B cell (primary cell): ENCODE results near the gene HFM1. TPM values are rescaled to one million over a fixed set of nuclear protein-coding genes. Genes with fewer than 3 reads are reported as not detected.
A peak's percentile ranks its signal among the peaks of the same experiment; 100 is the strongest.

ENCODE experiments used
- ATAC-seq: fragments of 200-7000 bp; cut with Tn5 transposase; one replicate; pipeline ENCODE4 v1.10.0; 2021; ENCODE audit warnings: low read depth, mild to moderate bottlenecking, moderate number of reproducible peaks, moderate library complexity
- CTCF ChIA-PET: fragments of 350-600 bp; sonication (Branson Sonifier 250); formaldehyde crosslinking; loops from one replicate; lab custom pipeline; 2021; ENCODE audit warnings: antibody characterized with exemption, inconsistent platforms; lab: Charles Lee
- POLR2A ChIA-PET: fragments of 350-600 bp; sonication (Branson Sonifier 250); formaldehyde crosslinking; loops from one replicate; lab custom pipeline; 2021; ENCODE audit warnings: antibody characterized with exemption; lab: Charles Lee
- DNase-seq: peaks from one replicate; pipeline ENCODE4 v3.0.0; 2013
- H2AFZ ChIP-seq: 2 replicates; pipeline ENCODE4 v1.6.1; 2012; ENCODE audit warnings: mild to moderate bottlenecking, low read depth, low read length; ENCODE audit not compliant: insufficient read depth, poor library complexity, severe bottlenecking
- H3K27ac ChIP-seq, 2 donors: 1 replicate in 1 of 2; 2 replicates in 1 of 2; pipeline ENCODE4 v1.5.1; 2012 to 2013; ENCODE audit warnings: low read length in 2 of 2, mild to moderate bottlenecking in 2 of 2, moderate library complexity in 1 of 2
- H3K27me3 ChIP-seq, 4 experiments: fragments of 200-600 bp in 1 of 4; sonication (generic) in 1 of 4; replicated peaks in 1 of 4; 1 replicate in 2 of 4; 2 replicates in 2 of 4; pipeline versions ENCODE4 v1.6.1 to v1.7.0; 2013 to 2016; ENCODE audit warnings: low read length in 3 of 4, mild to moderate bottlenecking in 2 of 4, mixed read lengths in 1 of 4, moderate library complexity in 1 of 4; ENCODE audit not compliant: insufficient read depth in 4 of 4, control insufficient read depth in 3 of 4; ENCODE audit errors: control extremely low read depth in 1 of 4
- H3K36me3 ChIP-seq, 2 experiments: replicated peaks in 1 of 2; 1 replicate in 1 of 2; 2 replicates in 1 of 2; pipeline versions ENCODE4 v1.6.1 to v1.7.1; 2013; ENCODE audit warnings: low read length in 1 of 2; ENCODE audit not compliant: insufficient read depth in 2 of 2, control insufficient read depth in 1 of 2; ENCODE audit errors: control extremely low read depth in 1 of 2, extremely low read depth in 1 of 2
- H3K4me1 ChIP-seq, 2 donors: fragments of 200-600 bp in 1 of 2; sonication (generic) in 1 of 2; 1 replicate in 1 of 2; 2 replicates in 1 of 2; pipeline versions ENCODE4 v1.5.1 to v1.6.1; 2013 to 2017; ENCODE audit warnings: low read length in 2 of 2; ENCODE audit not compliant: control insufficient read depth in 2 of 2, insufficient read depth in 2 of 2
- H3K4me2 ChIP-seq: replicated peaks from 2 replicates; pipeline ENCODE3; 2012; ENCODE audit warnings: mild to moderate bottlenecking, low read depth, low read length; ENCODE audit not compliant: poor library complexity, severe bottlenecking
- H3K4me3 ChIP-seq, 5 experiments: fragments of 200-600 bp in 1 of 5; sonication (generic) in 1 of 5; 1 replicate in 3 of 5; 2 replicates in 2 of 5; pipeline versions ENCODE4 v1.5.1 to v1.7.0; 2011 to 2016; ENCODE audit warnings: low read length in 4 of 5, mild to moderate bottlenecking in 4 of 5, low read depth in 2 of 5, control low read depth in 1 of 5, moderate library complexity in 1 of 5; ENCODE audit not compliant: insufficient read depth in 1 of 5; ENCODE audit errors: control extremely low read depth in 1 of 5, extremely low read depth in 1 of 5
- H3K79me2 ChIP-seq: fragments of 200-600 bp; sonication (generic); one replicate; pipeline ENCODE4 v1.6.0; 2016; ENCODE audit warnings: low read length; ENCODE audit not compliant: control insufficient read depth, insufficient read depth
- H3K9ac ChIP-seq: fragments of 200-600 bp; sonication (generic); 2 replicates; pipeline ENCODE4 v1.6.1; 2017; ENCODE audit warnings: mild to moderate bottlenecking, low read length, moderate library complexity
- H3K9me3 ChIP-seq, 3 donors: one replicate each; pipeline versions ENCODE4 v1.6.1 to v1.7.1; 2013; ENCODE audit warnings: low read length in 2 of 3; ENCODE audit not compliant: control insufficient read depth in 2 of 3, insufficient read depth in 1 of 3; ENCODE audit errors: control extremely low read depth in 1 of 3
- H4K20me1 ChIP-seq: 2 replicates; pipeline ENCODE4 v1.6.0; 2012; ENCODE audit warnings: mild to moderate bottlenecking, low read length; ENCODE audit not compliant: insufficient read depth, control insufficient read depth, poor library complexity, severe bottlenecking
- H3K27ac Mint-ChIP-seq: one replicate; pipeline ENCODE4 v1.8.0; 2021; ENCODE audit warnings: mixed read lengths
- H3K27me3 Mint-ChIP-seq: one replicate; pipeline ENCODE4 v1.8.0; 2021; ENCODE audit warnings: mixed read lengths
- H3K4me1 Mint-ChIP-seq: one replicate; pipeline ENCODE4 v1.8.0; 2021; ENCODE audit warnings: mixed read lengths
- H3K4me3 Mint-ChIP-seq: one replicate; pipeline ENCODE4 v1.8.0; 2021; ENCODE audit warnings: mixed read lengths
- H3K9me3 Mint-ChIP-seq: one replicate; pipeline ENCODE4 v1.8.0; 2022; ENCODE audit warnings: mixed read lengths; ENCODE audit not compliant: insufficient read depth
- EZH2 ChIP-seq: IDR thresholded peaks from 2 replicates; pipeline ENCODE4 v1.6.1; 2012; ENCODE audit warnings: borderline replicate concordance, low read depth, mild to moderate bottlenecking, moderate library complexity, low read length; ENCODE audit not compliant: insufficient read depth, poor library complexity, severe bottlenecking
- WGBS: methylation state at CpG from one replicate; pipeline ENCODE4 v1.1.5; 2013; ENCODE audit warnings: missing lambda C conversion rate; ENCODE audit not compliant: insufficient coverage; 5-methylcytosine and 5-hydroxymethylcytosine counted together
- intact Hi-C: fragments of 100-400 bp; cut with micrococcal nuclease; formaldehyde crosslinking; loops from one replicate; pipeline ENCODE4 v1.10.0; 2022
- polyA plus RNA-seq: library from polyadenylated mRNA; depleted of rRNA; stranded (reverse); fragments of >200 nt; gene quantifications from 2 replicates; pipeline ENCODE4 v1.2.3, GENCODE V29; 2012
- total RNA-seq, 2 donors: library from RNA; stranded (reverse); fragments of 120-200 nt in 1 of 2; gene quantifications; 1 replicate in 1 of 2; 2 replicates in 1 of 2; pipeline versions ENCODE4 v1.2.3 to v1.2.4, GENCODE V29; 2013 to 2022
- TF ChIP-seq, protein P1 (sequence below): fragments of 200-600 bp; IDR thresholded peaks from one replicate; pipeline ENCODE4 v1.8.0; 2022; ENCODE audit warnings: antibody characterized with exemption, mild to moderate bottlenecking

Gene HFM1
- total and polyA plus RNA-seq, 2 donors (not counting 1 experiment from before 2014, with no cell fraction given) = not detected

DNA sequence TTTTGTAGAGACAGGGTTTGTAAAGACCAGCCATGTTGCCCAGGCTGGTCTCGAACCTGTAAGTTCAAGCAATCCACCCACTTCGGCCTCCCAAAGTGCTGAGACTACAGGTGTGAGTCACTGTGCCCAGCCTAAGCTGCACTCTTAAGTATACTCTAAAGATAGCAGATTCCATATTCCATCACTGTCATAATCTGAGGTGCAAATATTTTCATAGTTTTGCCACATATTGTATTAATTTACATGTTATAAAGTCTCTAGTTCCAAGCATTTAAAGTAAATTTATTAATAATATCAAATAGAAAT is 121.3 kb downstream of the HFM1 start:
- H3K36me3 ChIP-seq = no peaks in the 10 kb centered on the region
- no peak overlapping the region for H3K27ac ChIP-seq
- H4K20me1 ChIP-seq = no peaks in the 10 kb centered on the region
- H3K27ac Mint-ChIP-seq = no peak overlapping the region
- H3K4me2 ChIP-seq = no peak overlapping the region
- no peak for DNase-seq
- no peaks in the 10 kb centered on the region for H3K9me3 Mint-ChIP-seq
- no peaks in the 10 kb centered on the region for H3K4me1 ChIP-seq
- no peaks in the 10 kb centered on the region for H3K27me3 ChIP-seq
- no peak overlapping the region for H3K4me3 ChIP-seq
- no peaks in the 10 kb centered on the region for H3K27me3 Mint-ChIP-seq
- H3K4me1 Mint-ChIP-seq = no peaks in the 10 kb centered on the region
- TF ChIP-seq EZH2 = no peak
- TF ChIP-seq, protein P1, sequence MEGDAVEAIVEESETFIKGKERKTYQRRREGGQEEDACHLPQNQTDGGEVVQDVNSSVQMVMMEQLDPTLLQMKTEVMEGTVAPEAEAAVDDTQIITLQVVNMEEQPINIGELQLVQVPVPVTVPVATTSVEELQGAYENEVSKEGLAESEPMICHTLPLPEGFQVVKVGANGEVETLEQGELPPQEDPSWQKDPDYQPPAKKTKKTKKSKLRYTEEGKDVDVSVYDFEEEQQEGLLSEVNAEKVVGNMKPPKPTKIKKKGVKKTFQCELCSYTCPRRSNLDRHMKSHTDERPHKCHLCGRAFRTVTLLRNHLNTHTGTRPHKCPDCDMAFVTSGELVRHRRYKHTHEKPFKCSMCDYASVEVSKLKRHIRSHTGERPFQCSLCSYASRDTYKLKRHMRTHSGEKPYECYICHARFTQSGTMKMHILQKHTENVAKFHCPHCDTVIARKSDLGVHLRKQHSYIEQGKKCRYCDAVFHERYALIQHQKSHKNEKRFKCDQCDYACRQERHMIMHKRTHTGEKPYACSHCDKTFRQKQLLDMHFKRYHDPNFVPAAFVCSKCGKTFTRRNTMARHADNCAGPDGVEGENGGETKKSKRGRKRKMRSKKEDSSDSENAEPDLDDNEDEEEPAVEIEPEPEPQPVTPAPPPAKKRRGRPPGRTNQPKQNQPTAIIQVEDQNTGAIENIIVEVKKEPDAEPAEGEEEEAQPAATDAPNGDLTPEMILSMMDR = no peak
- intact Hi-C loops = loop anchor here (2.0 to 10.0 kb wide), 4 partner anchors 119 to 1339 kb away; partner anchors contain the start of genes CDC7 and HFM1
- no peak for ATAC-seq
- POLR2A ChIA-PET = no interaction called here
- H2AFZ ChIP-seq = no peak overlapping the region
- 93% methylated on average over 2 of the region's 2 CpGs for WGBS
- H3K9me3 ChIP-seq = no peaks in the 10 kb centered on the region
- no peak overlapping the region for H3K9ac ChIP-seq
- no peak overlapping the region for H3K4me3 Mint-ChIP-seq
- no peaks in the 10 kb centered on the region for H3K79me2 ChIP-seq
- CTCF ChIA-PET = interaction anchor here (1.4 to 7.6 kb wide), 2 partner anchors 638 to 644 kb away, joined by 3 to 93 read pairs; no protein-coding TSS in a partner anchor

DNA sequence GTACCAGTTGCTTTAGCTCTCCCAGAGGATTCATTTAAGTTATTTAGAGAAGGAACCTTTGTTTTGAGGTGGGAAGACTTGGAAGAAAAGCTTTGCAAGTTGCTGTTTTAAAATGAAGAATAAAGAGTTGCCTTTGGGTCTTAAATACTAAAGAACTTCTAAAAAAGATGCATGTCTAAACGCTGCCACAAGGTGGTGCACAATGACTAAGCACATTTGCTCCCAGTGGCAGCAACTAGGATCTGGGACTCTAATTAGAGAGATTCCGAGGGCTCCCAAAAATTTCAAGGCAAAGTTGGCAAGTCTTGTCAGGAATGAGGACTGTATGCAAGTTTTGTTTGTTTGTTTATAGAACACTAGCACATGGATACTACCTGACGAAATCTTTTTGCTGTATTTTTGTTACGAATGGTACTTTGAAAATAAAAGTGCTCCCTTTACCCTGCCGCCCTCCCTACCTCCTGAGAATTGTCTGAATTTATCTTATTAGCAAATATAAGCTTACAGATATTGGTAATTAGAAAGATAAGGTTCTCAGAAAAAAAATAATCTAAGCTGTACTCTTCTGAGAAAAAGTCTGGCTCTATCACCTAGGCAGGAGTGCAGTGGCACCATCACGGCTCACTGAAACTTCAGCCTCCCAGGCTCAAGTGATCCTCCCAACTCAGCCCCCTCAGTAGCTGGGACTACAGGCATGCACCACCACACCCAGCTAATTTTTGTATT is 121.8 kb downstream of the HFM1 start:
- Histone ChIP-seq H3K27ac (no peak overlapping the region), H3K27me3 (no peaks in the 10 kb centered on the region), H3K9ac (no peak overlapping the region), H2AFZ (no peak overlapping the region), H3K9me3 (no peaks in the 10 kb centered on the region), H3K79me2 (no peaks in the 10 kb centered on the region), H3K4me3 (no peak overlapping the region), H3K4me1 (no peaks in the 10 kb centered on the region), H3K36me3 (no peaks in the 10 kb centered on the region), H3K4me2 (no peak overlapping the region), H4K20me1 (no peaks in the 10 kb centered on the region)
- Mint-ChIP-seq H3K27me3 (peaks cover 2% of the 10 kb centered on the region), H3K9me3 (no peaks in the 10 kb centered on the region), H3K4me1 (no peaks in the 10 kb centered on the region), H3K27ac (no peak overlapping the region), H3K4me3 (peak overlapping the region; percentile 15)
- intact Hi-C loops = loop anchor here (2.0 to 10.0 kb wide), 4 partner anchors 119 to 1339 kb away; partner anchors contain the start of genes CDC7 and HFM1
- CTCF ChIA-PET = interaction anchor here (1.0 to 7.6 kb wide), 3 partner anchors 37 to 645 kb away, joined by 3 to 93 read pairs (median 3); no protein-coding TSS in a partner anchor
- 39% methylated on average over 3 of the region's 6 CpGs for WGBS
- ATAC-seq = no peak
- POLR2A ChIA-PET = no interaction called here
- TF ChIP-seq EZH2 = no peak
- TF ChIP-seq, protein P1 = peak; percentile 88
- DNase-seq = peak; percentile 59
